Jurkat, Clone E6-1 (cell line): ENCODE measurements around the gene IL10RB.
A peak's percentile ranks its signal among the peaks of the same experiment; 100 is the strongest.
"Not testable (repeated sequence)": the region's sequence is repeated elsewhere in the genome, so short reads cannot be mapped to it uniquely, and the experiment has no call there.

Experiments used
- DNase-seq: peaks from one replicate; pipeline ENCODE4 v3.0.0-alpha.2; 2011; ENCODE audit warnings: low read depth, low spot score
- H3K4me3 ChIP-seq: 2 replicates; pipeline ENCODE4 v1.5.1; 2011; ENCODE audit warnings: mild to moderate bottlenecking, low read length, control low read depth, moderate library complexity

Gene IL10RB

DNA sequence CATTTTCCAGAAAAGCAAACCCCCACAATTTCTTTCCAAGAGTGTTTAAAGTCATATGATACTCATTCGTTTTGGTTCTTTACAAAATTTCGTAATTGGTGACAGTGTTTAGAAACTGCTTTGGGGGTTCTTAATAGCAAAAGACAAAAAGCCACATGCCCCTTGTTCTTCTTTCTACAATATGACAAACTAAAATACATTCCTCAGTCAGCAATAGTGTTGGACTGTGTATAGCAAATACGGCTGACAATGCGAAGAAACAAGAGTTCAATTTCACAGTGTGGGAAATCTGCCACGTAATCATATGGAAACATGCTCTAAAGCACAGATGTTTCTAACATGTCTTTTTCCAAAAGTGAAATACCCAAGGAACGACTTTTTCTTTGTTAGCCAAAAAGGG is 51.0 kb downstream of the IL10RB start:
- no peak overlapping the region for H3K4me3 ChIP-seq
- DNase-seq: no peak

DNA sequence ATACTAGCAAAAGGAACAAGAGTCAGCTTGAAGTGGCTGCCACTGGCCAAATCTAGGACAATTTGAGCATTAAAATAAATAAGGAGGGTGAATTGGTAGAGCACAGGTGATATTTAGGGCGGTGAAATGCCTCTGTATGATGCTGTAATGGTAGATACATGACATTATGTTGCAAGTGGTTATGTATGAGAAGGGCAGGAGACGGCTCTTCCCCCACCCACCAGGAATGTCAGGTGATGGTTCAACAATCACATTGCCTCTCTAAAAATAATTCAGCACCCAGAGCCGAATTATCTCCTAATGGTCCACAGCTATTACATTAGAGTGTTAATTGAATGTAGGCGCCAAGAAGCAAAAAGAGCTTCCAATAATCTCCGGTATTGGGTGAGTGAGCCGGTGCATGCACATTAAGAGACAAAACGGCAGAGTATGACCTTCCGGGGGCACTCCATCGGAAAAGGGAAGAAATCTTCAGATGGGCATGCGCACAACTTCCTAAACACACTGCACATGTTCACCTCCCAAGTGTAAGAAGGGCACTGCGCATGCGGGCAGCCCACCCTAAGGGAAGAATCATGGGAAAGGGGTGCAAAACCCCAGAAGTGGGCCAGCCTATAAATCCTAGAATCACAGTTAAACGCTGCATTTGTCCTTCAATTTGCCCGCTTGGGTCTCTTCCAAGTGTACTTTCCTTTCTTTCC is 51.8 kb downstream of the IL10RB start:
- DNase-seq: no peak
- no peak overlapping the region for H3K4me3 ChIP-seq

DNA sequence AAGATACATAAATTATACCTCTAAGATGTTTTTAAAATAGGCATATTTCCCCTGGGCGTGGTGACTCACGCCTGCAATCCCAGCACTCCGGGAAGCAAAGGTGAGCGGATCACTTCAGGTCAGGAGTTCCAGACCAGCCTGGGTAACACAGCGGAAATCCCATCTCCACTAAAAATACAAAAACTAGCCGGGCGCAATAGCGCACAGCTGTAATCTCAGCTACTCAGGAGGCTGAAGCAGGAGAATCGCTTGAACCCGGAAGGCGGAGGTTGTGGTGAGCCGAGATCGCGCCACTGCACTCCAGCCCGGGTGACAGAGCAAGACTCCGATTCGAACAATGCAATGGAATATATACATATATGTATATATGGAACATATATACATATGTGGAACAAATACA is 54.8 kb downstream of the IL10RB start:
- not testable (repeated sequence) for DNase-seq

DNA sequence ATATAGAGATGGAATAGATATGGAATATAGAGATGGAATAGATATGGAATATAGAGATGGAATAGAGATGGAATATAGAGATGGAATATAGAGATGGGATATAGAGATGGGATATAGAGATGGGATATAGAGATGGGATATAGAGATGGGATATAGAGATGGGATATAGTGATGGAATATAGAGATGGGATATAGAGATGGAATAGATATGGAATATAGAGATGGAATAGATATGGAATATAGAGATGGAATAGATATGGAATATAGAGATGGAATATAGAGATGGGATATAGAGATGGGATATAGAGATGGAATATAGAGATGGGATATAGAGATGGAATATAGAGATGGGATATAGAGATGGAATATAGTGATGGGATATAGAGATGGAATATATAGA is 57.4 kb downstream of the IL10RB start:
- not testable (repeated sequence) for DNase-seq

More for the DNA sequence above, 54.8 kb downstream of the IL10RB start:
- not testable (repeated sequence) for H3K4me3 ChIP-seq

DNA sequence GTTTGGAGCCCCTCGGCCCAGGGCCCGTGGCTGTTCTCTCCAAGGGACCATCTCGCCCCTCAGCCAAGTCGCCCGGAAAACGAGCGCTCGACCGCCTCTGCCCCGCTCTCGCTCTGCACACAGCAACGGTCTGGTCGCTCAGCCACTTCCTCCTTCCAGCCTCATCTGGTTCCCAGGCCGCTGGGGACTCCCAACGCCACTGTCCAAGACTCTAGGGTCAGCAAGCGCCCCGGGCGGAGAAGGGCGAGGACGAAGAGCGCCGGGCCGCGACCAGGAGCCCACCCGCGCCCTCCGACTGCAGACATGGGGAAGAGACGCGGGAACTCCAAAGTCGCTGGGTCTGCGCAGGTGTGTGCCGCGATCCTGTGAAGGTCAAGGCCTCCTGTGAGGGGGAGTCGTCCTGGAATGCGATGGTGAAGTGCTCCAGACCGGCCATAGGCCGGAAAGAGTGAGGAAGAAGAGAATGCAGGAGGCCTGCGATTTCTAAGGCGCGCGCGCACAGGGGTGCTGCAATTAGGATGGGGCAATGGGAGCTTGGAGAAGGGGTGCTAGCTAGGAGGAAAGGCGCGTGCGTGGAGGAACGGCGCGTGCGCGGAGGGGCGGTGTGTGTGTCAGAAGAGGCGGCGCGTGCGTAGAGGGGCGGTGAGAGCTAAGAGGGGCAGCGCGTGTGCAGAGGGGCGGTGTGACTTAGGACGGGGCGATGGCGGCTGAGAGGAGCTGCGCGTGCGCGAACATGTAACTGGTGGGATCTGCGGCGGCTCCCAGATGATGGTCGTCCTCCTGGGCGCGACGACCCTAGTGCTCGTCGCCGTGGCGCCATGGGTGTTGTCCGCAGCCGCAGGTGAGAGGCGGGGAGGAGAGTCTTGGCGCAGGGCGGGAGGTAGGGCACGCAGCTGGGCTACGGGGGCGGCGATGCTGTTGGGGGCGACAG is 58.4 kb downstream of the IL10RB start, which contains the start of gene IFNAR1:
IFNAR1 (plus strand) TSS at position 680 of the 931 bp plus-strand sequence; CDS start at position 766, 86 bp downstream.
- DNase-seq: peak; percentile 97
- H3K4me3 ChIP-seq: peak within 1 kb of the TSS; percentile 81

More for the DNA sequence above, 57.4 kb downstream of the IL10RB start:
- peak overlapping the region; percentile 81 for H3K4me3 ChIP-seq

DNA sequence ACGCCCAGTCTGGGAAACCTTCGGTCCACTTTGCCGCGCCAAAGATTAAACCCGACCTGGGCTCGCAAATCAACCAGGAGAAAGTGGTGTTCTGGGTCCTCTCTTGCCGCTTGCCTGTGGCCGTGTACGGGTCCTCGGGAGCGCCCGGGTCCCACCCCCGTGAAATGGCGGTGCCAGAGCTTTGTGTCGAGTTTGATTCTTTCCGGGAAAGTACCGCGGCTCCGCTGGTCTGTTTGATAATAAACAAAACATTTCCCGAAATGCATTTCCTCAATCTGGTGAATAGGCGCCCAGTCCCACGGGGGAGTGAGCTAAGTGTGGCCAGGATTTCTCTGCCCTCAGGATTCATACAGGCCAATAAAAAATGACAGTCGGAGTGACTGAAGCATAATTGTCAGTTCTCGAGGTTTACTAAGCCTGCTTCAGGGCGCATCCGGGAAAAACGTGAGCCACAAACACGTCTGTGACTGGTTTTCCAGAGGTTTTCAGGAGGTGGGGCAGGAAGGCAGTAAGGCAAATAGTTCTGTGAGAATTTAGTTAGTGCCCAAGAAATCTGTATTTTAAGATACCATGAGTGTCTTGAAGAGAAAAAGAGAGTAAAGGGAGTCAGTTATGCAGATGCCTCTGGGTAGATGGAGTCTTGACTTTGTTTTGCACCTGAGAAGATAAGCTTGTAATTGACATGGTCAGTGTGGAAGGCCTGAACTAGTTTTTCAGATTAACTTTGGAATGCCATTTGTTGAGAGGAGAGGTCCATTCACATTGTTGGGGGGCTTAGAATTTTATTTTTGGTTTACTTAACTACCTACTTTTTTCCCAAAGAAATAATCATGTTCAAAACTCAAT is 59.3 kb downstream of the IL10RB start:
- no peak for DNase-seq
- H3K4me3 ChIP-seq: peak overlapping the region; percentile 81

DNA sequence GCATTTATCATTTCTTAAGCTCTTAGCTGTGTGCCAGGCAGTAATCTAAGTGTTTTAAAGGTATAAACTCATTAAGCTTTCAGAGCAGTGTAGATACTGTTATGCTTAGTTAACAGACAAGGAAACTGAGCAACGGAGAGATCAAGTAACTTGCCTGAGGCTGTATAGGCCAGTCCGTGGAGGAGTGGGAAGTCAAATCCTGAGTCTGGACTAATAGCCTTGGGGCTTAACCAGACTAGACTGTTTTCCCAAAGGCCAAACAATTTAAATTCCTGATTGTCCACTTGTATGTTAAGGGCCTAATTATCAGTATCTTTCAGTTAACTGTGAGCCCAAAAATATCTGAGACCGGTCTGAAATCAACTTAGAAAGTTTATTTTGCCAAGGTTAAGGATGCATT is 61.2 kb downstream of the IL10RB start:
- no peak overlapping the region for H3K4me3 ChIP-seq

DNA sequence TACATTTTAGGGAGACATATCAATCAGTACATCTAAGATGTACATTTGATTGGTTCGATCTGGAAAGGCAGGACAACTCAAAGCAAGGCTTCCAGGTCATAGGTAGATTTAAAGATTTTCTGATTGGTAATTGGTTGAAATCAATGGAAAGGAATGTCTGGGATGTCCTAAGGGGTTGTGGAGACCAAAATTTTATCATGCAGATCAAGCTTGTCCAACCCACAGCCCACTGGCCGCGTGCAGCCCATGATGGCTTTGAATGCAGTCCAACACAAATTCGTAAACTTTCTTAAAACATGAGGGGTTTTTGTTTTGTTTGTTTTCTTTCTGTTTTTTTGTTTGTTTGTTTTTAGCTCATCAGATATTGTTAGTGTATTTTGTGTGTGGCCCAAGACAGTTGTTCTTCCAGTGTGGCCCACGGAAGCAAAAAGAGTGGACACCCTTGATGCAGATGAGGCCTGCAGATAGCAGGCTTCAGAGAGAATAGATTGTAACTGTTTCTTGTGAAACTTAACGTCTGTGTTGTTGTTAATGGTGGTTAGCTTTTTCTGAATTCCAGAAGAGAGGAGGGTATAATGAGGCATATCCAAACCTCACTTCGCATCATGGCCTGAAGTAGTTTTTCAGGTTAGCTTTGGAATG is 61.7 kb downstream of the IL10RB start:
- H3K4me3 ChIP-seq: no peak overlapping the region
- DNase-seq: no peak

More for the DNA sequence above, 61.2 kb downstream of the IL10RB start:
- no peak for DNase-seq

DNA sequence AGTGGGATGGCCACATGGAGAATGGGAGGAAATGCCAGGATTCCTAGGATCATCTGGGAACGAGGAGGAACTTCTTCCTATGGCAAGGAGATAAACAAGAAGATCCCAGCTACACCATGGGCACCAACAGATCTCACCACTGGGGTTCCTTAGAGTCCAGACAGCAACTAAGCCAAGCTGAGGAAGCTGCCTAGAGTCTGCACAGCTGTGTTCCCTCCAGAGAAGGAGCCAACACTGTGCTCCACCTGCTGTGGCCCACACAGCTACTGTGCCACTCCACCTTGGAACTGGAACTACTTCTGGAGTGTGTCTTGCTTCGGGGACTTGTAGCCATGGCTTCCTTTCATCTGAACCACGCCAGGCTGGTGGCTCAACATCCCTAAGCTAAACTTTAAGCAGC is 64.6 kb downstream of the IL10RB start:
- no peak overlapping the region for H3K4me3 ChIP-seq
- DNase-seq: no peak

DNA sequence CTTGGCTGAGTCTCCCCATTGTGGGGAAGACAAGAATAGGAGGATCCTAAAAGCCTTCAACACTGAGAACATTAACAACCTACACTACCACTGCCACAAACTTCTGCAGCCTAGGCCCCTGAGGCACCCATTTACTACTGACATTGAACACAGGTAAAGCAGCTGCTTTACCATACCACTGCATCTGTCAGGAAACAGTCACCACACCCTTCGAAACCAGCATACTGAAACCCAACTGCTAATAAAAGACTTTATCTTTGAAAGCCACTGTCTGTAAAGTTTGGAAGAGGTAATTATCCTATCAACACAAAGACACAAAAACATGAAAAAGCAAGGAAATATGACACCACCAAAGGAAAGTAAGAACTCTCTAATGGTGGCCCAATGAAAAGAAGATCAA is 66.0 kb downstream of the IL10RB start:
- peak; percentile 57 for DNase-seq
- H3K4me3 ChIP-seq: no peak overlapping the region

DNA sequence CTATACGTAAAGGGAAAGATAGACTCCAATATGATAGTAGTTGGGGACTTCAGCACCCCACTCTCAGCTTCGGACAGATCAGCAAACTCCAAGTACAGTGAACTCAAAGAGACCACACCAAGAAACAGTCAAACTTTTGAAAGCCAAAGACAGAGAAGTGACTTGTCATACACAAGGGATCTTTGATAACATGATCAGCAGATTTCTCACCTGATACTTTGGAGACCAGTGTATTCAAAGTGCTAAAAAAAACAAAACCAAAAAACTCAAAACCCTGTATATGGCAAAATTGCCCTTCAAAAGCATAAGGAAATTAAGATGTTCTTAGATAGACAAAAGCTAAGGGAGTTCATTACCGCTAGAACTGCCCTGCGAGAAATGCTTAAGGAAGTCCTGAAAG is 68.0 kb downstream of the IL10RB start:
- DNase-seq: no peak
- no peak overlapping the region for H3K4me3 ChIP-seq

DNA sequence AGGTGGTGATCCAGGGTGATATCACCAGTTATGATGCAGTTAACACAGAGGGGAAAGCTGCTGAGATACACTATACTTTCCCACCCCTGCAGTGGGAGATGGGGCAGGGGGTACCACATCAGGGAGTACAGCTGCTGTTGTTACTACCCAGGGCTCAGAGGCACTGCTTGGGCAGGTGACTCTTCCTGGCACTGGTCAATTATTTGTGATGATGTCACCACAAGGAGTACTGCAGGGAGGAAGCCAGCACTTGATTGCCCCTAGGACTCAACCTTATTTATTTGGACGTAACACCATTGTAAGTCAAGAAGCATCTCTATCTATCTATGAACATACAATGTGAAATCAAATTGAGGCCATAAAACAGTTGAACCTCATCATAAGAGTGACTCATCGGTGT is 68.7 kb downstream of the IL10RB start:
- no peak overlapping the region for H3K4me3 ChIP-seq
- DNase-seq: no peak

DNA sequence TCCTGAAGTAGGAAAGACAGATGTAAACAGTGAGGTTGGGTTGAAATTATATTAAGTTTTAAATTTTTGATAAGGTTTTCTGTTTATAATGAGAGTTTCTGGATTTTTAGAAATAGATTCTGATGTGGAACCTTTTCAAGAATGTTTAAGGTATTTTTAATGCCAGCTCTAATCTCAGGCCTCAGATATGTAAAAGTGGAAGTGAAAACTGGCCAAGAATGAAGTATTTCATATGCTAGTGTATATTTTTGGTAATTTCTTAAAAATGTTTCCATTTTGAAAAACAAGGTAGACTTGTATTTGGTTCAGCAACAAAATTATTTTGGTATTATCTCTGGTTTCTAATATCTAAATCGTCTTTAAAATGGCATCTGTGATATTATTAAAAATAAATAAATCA is 73.0 kb downstream of the IL10RB start:
- no peak overlapping the region for H3K4me3 ChIP-seq
- DNase-seq: no peak

DNA sequence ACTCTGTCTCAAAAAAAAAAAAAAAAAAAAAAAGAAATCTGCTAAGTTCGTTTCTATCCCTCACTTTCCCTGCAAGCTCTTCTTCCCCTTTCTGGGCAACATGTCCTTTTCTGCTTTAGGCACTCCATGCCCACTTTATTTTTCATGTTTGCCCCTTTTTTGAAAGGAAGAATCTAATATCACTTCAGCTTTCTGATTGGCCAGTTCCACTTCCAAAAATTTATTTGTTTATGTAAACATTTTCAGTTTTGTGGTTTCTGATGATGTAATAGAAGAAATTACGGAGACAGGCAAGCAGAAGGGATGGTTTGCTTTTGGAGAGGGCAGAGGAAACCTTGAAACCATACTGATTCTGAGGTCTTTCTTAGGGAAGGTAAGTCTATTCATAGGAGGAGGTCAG is 73.8 kb downstream of the IL10RB start:
- DNase-seq: no peak
- no peak overlapping the region for H3K4me3 ChIP-seq

DNA sequence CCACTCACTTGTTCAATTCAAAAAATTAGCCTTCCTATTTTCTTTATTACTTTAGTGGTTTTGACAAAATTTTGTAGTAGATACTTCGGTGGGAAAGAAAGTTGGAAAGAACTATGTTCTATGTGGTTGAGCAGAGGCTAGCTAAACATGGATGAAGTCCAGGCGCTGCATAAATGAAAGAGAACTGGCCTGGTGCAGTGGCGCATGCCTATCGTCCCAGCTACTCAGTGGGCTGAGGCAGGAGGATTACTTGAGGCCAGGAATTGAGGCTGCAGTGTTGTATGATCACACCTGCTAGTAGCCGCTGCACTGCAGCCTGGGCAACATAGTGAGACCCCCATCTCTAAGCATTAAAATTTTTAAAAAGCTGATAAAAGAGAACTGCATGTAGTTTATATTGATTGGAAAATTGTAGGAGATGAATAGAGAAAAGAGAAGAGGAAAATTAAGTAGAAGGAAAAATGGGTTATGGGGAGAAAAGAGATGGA is 79.6 kb downstream of the IL10RB start:
- no peak overlapping the region for H3K4me3 ChIP-seq
- no peak for DNase-seq
